Epithelial cell of proximal tubule (primary cell): ENCODE data around the gene KDM4B. TPM values are rescaled to one million over a fixed set of nuclear protein-coding genes. Genes with fewer than 3 reads are reported as not detected.
"Not testable (repeated sequence)": the region's sequence is repeated elsewhere in the genome, so short reads cannot be mapped to it uniquely, and the experiment has no call there.

ENCODE experiments used
- DNase-seq: peaks from one replicate; pipeline ENCODE4 v3.0.0-alpha.2; 2011; ENCODE audit warnings: low read depth
- H3K4me3 ChIP-seq: 2 replicates; pipeline ENCODE4 v1.5.1; 2011; ENCODE audit warnings: low read depth, mild to moderate bottlenecking, low read length
- total RNA-seq: library from RNA; depleted of rRNA; stranded (reverse); fragments of >200 nt; gene quantifications from 2 replicates; pipeline ENCODE4 v1.2.3, GENCODE V29; 2015
- TF ChIP-seq, protein P1 (sequence below): conservative IDR thresholded peaks from 2 replicates; pipeline ENCODE4 v1.5.1; 2012; ENCODE audit warnings: low read depth, mild to moderate bottlenecking, low read length

The KDM4B gene
- total RNA-seq, 1 donor from 2014 or later = 20.5 TPM

DNA sequence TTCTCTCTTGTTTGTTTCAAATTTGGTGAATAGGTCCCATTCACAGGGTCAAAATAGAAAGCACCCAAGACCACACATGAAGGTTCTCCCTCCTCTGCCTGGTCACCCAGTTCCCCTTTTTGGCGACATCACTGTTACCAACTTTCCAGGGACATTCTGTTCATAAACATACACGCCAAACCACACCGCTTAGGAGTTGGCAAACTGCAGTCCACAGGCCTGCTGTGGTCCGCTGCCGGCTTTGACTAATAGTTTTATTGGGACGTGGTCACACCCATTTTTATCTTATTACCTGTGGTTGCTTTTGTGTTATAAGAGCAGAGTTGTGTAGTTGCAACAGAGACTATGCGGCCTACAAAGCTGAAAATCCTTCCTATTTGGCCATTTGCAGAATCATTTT is 35.4 kb upstream of the KDM4B start:
- DNase-seq = no peak

DNA sequence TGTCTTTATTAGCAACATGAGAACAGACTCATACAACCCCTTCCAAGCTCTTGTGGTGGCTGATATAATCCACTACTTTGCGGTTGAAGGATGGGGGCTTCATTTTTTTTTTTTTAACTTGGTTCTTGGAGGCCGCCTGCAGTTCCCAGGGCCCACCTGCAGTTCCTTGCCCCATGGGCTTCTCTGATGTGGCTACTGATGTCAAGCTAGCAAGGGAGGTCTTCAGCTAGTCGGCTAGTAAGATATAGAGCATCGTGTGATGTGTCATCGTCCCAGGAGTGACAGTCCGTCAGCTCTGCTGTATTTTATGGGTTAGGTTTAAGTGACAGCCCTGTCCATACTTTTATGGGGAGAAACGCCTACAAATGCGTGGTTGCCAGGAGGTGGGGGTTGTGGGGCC is 33.5 kb upstream of the KDM4B start:
- no peak overlapping the region for H3K4me3 ChIP-seq
- TF ChIP-seq, protein P1, sequence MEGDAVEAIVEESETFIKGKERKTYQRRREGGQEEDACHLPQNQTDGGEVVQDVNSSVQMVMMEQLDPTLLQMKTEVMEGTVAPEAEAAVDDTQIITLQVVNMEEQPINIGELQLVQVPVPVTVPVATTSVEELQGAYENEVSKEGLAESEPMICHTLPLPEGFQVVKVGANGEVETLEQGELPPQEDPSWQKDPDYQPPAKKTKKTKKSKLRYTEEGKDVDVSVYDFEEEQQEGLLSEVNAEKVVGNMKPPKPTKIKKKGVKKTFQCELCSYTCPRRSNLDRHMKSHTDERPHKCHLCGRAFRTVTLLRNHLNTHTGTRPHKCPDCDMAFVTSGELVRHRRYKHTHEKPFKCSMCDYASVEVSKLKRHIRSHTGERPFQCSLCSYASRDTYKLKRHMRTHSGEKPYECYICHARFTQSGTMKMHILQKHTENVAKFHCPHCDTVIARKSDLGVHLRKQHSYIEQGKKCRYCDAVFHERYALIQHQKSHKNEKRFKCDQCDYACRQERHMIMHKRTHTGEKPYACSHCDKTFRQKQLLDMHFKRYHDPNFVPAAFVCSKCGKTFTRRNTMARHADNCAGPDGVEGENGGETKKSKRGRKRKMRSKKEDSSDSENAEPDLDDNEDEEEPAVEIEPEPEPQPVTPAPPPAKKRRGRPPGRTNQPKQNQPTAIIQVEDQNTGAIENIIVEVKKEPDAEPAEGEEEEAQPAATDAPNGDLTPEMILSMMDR = no peak
- no peak for DNase-seq

More for the DNA sequence above, 35.4 kb upstream of the KDM4B start:
- no peak overlapping the region for H3K4me3 ChIP-seq
- TF ChIP-seq, protein P1 = no peak

- no peak overlapping the region for H3K4me3 ChIP-seq
- TF ChIP-seq, protein P1 = no peak
- no peak for DNase-seq
Observed at GRCh38 chr19:4937060-4937459, 31.9 kb upstream of the KDM4B start.

- DNase-seq, H3K4me3 ChIP-seq: not testable (repeated sequence)
Observed at GRCh38 chr19:4938461-4938860, 30.5 kb upstream of the KDM4B start.

- TF ChIP-seq, protein P1 = no peak
- DNase-seq = no peak
- no peak overlapping the region for H3K4me3 ChIP-seq
Observed at GRCh38 chr19:4939466-4939865, 29.4 kb upstream of the KDM4B start.

DNA sequence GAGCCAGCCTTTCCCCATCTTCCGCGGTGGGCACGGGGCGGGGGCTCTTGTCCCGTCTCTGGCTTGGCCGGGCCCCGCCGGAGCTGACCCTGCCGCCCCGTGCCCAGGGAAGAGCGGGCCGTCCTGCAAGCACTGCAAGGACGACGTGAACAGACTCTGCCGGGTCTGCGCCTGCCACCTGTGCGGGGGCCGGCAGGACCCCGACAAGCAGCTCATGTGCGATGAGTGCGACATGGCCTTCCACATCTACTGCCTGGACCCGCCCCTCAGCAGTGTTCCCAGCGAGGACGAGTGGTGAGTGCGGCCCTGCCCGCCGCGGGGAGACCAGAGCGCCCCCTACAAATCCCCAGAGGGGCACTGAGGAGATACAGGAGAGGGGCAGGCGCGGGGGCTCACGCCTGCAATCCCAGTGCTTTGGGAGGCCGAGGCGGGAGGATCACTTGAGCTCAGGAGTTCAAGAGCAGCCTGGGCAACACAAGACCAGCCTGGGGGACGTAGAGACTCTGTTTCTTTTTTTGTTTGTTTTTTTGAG is 27.2 kb upstream of the KDM4B start:
- H3K4me3 ChIP-seq, DNase-seq: not testable (repeated sequence)

GRCh38 chr19:4950650-4951049 is 18.3 kb upstream of the KDM4B start:
- H3K4me3 ChIP-seq, DNase-seq: not testable (repeated sequence)

DNA sequence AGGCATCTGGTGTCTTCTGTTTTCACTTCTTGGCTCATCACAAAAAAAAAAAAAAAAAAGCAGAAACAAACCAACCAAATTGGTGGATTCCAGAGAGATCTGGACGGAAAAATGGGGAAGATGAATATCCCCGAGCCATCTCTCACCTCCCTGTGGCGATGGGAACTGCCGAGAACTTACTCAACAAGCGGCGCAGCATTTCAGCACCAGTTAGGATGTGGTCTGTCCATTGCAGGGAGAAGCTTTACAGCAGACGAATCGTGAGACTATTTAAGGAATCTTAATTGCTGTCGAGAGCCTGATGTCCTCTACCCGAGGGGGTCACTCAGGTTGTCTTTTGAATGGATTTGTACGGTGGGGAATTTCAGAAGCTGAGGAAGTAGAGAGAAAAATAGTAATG is 17.3 kb upstream of the KDM4B start:
- TF ChIP-seq, protein P1 = no peak
- H3K4me3 ChIP-seq = no peak overlapping the region
- no peak for DNase-seq

DNA sequence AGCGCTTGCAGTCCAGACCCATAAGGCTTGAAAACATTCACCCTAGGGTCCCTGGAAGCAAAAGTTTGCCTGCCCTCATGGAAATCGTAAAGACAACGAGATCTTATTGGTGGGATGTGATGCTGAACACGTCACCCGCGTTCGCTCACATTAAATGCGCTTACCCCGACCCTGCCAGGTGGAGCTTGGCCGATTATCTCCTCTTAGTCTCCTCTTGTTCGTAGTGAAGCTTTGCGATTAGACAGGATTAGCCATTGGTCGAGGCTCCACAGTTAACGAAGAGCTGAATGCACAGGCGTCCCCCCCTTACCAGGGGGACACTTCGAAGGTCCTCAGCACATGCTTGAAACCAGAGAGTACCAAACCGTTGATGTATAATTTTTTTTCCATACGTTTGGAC is 16.0 kb upstream of the KDM4B start:
- no peak overlapping the region for H3K4me3 ChIP-seq
- TF ChIP-seq, protein P1 = no peak
- DNase-seq = no peak

DNA sequence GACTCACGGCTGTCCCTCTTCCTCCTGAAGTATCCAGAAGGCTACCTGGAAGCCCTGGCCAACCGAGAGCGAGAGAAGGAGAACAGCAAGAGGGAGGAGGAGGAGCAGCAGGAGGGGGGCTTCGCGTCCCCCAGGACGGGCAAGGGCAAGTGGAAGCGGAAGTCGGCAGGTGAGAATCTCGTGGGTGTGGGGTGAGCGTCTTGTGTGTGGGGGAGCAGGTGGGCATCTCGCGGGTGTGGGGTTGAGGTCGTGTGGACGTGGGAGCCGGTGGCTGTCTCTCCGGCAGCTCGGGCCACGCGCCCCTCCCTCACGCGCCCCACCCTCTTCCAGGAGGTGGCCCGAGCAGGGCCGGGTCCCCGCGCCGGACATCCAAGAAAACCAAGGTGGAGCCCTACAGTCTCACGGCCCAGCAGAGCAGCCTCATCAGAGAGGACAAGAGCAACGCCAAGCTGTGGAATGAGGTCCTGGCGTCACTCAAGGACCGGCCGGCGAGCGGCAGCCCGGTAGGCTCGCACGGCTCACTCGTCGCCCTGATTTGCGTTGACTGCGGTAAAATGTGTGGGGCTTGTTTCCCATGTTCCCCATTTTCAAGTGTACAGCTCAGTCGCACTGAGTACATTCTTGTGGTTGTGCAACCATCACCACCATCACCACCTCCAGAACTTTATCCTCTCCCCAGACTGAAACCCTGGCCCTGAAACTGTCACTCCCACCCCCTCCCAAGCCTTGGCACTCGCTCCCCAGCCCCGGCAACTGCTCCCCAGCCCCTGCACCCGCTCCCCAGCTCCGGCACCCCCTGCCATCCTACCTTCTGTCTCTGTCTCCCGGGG is 14.4 kb upstream of the KDM4B start:
- not testable (repeated sequence) for DNase-seq, H3K4me3 ChIP-seq
